Neural cell (in vitro differentiated cells): ENCODE data around the gene HCK.

Source experiments
- CTCF ChIP-seq: fragments of 450-650 bp; IDR thresholded peaks from 2 replicates; pipeline ENCODE4 v1.5.1; 2014; ENCODE audit warnings: antibody characterized with exemption, mild to moderate bottlenecking, moderate library complexity; ENCODE audit not compliant: poor library complexity, severe bottlenecking
- POLR2AphosphoS5 ChIP-seq: IDR thresholded peaks from 2 replicates; pipeline ENCODE4 v1.6.1; 2012

- no peak for TF ChIP-seq POLR2AphosphoS5
- no peak for TF ChIP-seq CTCF
Measured at GRCh38 chr20:32021091-32021490, 31.0 kb upstream of the HCK start.
